ENCODE measurements around the gene NPPA.

DNA sequence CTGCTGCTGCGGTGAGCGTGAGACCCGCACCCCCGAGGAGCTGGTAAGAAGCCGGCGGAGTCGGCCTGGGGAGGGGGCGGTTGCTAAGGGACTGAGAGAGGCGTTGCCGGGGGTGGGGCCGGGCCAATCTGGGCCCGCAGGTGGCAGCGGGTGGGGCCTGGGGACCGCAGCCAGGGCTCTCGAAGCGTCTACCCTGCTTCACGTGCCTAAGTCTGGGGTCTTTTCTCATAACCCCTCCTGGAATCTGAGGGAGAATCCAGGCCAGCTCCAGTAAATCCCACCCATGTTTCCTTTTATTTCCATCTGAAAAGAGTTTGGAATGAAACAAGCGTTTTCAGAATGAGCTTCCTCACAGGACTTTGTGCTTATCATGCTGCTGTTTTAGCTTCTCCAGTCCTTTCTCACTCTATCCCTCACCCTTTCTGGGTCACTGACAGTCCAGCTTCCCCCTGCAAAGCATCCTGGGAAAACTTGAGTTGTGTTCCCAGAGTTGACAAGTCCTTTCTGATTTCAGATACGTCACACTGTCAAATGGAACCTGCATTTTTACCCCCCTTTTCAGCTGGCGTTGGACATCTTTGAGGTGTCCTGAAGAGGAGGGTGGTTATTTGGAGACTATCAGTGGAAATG is 41.2 kb downstream of the NPPA start:
- no peak for TF ChIP-seq POLR2AphosphoS5 (IDR thresholded peaks at IDR 0.05; ENCODE audit: low read length)
- no peak for TF ChIP-seq NR2F1 (conservative IDR thresholded peaks at IDR 0.05)
- TF ChIP-seq, protein P1, sequence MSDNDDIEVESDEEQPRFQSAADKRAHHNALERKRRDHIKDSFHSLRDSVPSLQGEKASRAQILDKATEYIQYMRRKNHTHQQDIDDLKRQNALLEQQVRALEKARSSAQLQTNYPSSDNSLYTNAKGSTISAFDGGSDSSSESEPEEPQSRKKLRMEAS (IDR thresholded peaks at IDR 0.05; ENCODE audit: low read depth, low read length), result no peak
- TF ChIP-seq, protein P2, sequence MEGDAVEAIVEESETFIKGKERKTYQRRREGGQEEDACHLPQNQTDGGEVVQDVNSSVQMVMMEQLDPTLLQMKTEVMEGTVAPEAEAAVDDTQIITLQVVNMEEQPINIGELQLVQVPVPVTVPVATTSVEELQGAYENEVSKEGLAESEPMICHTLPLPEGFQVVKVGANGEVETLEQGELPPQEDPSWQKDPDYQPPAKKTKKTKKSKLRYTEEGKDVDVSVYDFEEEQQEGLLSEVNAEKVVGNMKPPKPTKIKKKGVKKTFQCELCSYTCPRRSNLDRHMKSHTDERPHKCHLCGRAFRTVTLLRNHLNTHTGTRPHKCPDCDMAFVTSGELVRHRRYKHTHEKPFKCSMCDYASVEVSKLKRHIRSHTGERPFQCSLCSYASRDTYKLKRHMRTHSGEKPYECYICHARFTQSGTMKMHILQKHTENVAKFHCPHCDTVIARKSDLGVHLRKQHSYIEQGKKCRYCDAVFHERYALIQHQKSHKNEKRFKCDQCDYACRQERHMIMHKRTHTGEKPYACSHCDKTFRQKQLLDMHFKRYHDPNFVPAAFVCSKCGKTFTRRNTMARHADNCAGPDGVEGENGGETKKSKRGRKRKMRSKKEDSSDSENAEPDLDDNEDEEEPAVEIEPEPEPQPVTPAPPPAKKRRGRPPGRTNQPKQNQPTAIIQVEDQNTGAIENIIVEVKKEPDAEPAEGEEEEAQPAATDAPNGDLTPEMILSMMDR (IDR thresholded peaks at IDR 0.05 in 2 of 3, conservative IDR thresholded peaks at IDR 0.05 in 1 of 3; ENCODE audit: control insufficient read depth in 2 of 3, extremely low read depth in 1 of 3, insufficient read depth in 1 of 3, low read depth in 3 of 3, low read length in 3 of 3), result no peak
- TF ChIP-seq RELA (IDR thresholded peaks at IDR 0.05; ENCODE audit: borderline replicate concordance, partially characterized antibody), result no peak
- TF ChIP-seq HDAC2 (IDR thresholded peaks at IDR 0.05), result no peak
- TF ChIP-seq, protein P3, sequence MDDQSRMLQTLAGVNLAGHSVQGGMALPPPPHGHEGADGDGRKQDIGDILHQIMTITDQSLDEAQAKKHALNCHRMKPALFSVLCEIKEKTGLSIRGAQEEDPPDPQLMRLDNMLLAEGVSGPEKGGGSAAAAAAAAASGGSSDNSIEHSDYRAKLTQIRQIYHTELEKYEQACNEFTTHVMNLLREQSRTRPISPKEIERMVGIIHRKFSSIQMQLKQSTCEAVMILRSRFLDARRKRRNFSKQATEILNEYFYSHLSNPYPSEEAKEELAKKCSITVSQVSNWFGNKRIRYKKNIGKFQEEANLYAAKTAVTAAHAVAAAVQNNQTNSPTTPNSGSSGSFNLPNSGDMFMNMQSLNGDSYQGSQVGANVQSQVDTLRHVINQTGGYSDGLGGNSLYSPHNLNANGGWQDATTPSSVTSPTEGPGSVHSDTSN (IDR thresholded peaks at IDR 0.05; ENCODE audit: insufficient replicate concordance, low read depth, low read length), result no peak
- TF ChIP-seq JUNB (IDR thresholded peaks at IDR 0.05), result no peak
- TF ChIP-seq MTA3 (IDR thresholded peaks at IDR 0.05; ENCODE audit: borderline replicate concordance, low read length), result no peak
- TF ChIP-seq POLR2A (IDR thresholded peaks at IDR 0.05; ENCODE audit: low read depth, low read length), result no peak

All from GM12878 (cell line).